HL-60 (cell line): ENCODE measurements around the gene NXPH2.

Source experiments
- TF ChIP-seq, protein P1 (sequence below): IDR thresholded peaks from 2 replicates; pipeline ENCODE4 v1.6.1; 2012; ENCODE audit warnings: low read depth; ENCODE audit not compliant: insufficient replicate concordance
- TF ChIP-seq, protein P2 (sequence below): IDR thresholded peaks from one replicate; pipeline ENCODE4 v1.5.1; 2011; ENCODE audit warnings: low read length, control low read depth, inconsistent platforms; ENCODE audit not compliant: insufficient read depth

DNA sequence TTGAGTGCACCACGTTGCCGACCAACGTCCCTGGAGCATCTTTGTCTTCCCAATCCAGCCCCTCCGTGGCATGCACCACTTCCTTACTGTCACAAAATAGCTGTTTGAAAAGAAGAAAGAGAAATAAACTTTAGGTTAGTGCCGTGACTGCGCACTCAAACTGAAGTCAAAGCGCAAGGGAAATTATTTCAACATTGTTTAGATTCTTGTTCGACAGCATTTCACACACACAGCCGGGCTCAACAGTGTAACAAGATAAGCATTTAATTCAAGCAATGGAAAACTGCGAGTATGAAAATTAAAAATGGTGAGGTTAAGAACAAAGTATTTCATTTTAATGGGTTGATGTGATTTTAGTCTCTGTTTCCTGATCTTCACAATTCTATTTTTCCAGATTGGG, 108.6 kb downstream of the NXPH2 start:
- TF ChIP-seq, protein P1, sequence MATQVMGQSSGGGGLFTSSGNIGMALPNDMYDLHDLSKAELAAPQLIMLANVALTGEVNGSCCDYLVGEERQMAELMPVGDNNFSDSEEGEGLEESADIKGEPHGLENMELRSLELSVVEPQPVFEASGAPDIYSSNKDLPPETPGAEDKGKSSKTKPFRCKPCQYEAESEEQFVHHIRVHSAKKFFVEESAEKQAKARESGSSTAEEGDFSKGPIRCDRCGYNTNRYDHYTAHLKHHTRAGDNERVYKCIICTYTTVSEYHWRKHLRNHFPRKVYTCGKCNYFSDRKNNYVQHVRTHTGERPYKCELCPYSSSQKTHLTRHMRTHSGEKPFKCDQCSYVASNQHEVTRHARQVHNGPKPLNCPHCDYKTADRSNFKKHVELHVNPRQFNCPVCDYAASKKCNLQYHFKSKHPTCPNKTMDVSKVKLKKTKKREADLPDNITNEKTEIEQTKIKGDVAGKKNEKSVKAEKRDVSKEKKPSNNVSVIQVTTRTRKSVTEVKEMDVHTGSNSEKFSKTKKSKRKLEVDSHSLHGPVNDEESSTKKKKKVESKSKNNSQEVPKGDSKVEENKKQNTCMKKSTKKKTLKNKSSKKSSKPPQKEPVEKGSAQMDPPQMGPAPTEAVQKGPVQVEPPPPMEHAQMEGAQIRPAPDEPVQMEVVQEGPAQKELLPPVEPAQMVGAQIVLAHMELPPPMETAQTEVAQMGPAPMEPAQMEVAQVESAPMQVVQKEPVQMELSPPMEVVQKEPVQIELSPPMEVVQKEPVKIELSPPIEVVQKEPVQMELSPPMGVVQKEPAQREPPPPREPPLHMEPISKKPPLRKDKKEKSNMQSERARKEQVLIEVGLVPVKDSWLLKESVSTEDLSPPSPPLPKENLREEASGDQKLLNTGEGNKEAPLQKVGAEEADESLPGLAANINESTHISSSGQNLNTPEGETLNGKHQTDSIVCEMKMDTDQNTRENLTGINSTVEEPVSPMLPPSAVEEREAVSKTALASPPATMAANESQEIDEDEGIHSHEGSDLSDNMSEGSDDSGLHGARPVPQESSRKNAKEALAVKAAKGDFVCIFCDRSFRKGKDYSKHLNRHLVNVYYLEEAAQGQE, result no peak
- TF ChIP-seq, protein P2, sequence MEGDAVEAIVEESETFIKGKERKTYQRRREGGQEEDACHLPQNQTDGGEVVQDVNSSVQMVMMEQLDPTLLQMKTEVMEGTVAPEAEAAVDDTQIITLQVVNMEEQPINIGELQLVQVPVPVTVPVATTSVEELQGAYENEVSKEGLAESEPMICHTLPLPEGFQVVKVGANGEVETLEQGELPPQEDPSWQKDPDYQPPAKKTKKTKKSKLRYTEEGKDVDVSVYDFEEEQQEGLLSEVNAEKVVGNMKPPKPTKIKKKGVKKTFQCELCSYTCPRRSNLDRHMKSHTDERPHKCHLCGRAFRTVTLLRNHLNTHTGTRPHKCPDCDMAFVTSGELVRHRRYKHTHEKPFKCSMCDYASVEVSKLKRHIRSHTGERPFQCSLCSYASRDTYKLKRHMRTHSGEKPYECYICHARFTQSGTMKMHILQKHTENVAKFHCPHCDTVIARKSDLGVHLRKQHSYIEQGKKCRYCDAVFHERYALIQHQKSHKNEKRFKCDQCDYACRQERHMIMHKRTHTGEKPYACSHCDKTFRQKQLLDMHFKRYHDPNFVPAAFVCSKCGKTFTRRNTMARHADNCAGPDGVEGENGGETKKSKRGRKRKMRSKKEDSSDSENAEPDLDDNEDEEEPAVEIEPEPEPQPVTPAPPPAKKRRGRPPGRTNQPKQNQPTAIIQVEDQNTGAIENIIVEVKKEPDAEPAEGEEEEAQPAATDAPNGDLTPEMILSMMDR, result no peak
